CD14-positive monocyte (primary cell): ENCODE data around the gene TKTL1. TPM values are rescaled to one million over a fixed set of nuclear protein-coding genes. Genes with fewer than 3 reads are reported as not detected.

ENCODE experiments used
- DNase-seq, 3 donors: peaks; one replicate each; pipeline ENCODE4 v3.0.0-alpha.2; 2011 to 2022
- H2AFZ ChIP-seq: 2 replicates; pipeline ENCODE4 v1.6.0; 2012; ENCODE audit warnings: mild to moderate bottlenecking, low read depth, low read length, inconsistent platforms; ENCODE audit not compliant: insufficient read depth, poor library complexity, severe bottlenecking
- H3K27ac ChIP-seq, 2 donors: 1 replicate in 1 of 2; 2 replicates in 1 of 2; pipeline ENCODE4 v1.5.1; 2012 to 2013; ENCODE audit warnings: low read length in 2 of 2, control low read depth in 1 of 2, inconsistent platforms in 1 of 2, low read depth in 1 of 2, mild to moderate bottlenecking in 1 of 2
- H3K27me3 ChIP-seq, 2 donors: one replicate each; pipeline versions ENCODE4 v1.6.0 to v1.6.1; 2011 to 2013; ENCODE audit warnings: low read length in 2 of 2; ENCODE audit not compliant: control insufficient read depth in 2 of 2, insufficient read depth in 2 of 2
- H3K36me3 ChIP-seq, 2 donors: replicated peaks in 1 of 2; 1 replicate in 1 of 2; 2 replicates in 1 of 2; pipeline versions ENCODE4 v1.5.1 to v1.6.1; 2012 to 2013; ENCODE audit warnings: low read length in 2 of 2, control low read depth in 1 of 2, inconsistent platforms in 1 of 2, mild to moderate bottlenecking in 1 of 2; ENCODE audit not compliant: insufficient read depth in 2 of 2, control insufficient read depth in 1 of 2
- H3K4me1 ChIP-seq, 2 donors: 1 replicate in 1 of 2; 2 replicates in 1 of 2; pipeline versions ENCODE4 v1.5.1 to v1.6.1; 2012 to 2013; ENCODE audit warnings: low read length in 2 of 2, control low read depth in 1 of 2, inconsistent platforms in 1 of 2, mild to moderate bottlenecking in 1 of 2, moderate library complexity in 1 of 2; ENCODE audit not compliant: insufficient read depth in 2 of 2, control insufficient read depth in 1 of 2
- H3K4me2 ChIP-seq: replicated peaks from 2 replicates; pipeline ENCODE3; 2012; ENCODE audit warnings: low read length, moderate library complexity, mild to moderate bottlenecking; ENCODE audit not compliant: poor library complexity, severe bottlenecking; ENCODE audit errors: extremely low read depth
- H3K4me3 ChIP-seq, 3 experiments: fragments of 200-600 bp in 1 of 3; sonication (generic) in 1 of 3; replicated peaks in 1 of 3; 1 replicate in 2 of 3; 2 replicates in 1 of 3; pipeline ENCODE4 v1.5.1; 2011 to 2013; ENCODE audit warnings: low read length in 3 of 3, mild to moderate bottlenecking in 3 of 3, control low read depth in 2 of 3, low read depth in 2 of 3, inconsistent platforms in 1 of 3, moderate library complexity in 1 of 3
- H3K79me2 ChIP-seq: 2 replicates; pipeline ENCODE4 v1.6.0; 2012; ENCODE audit warnings: mild to moderate bottlenecking, control low read depth, inconsistent platforms, low read length, moderate library complexity; ENCODE audit not compliant: insufficient read depth
- H3K9ac ChIP-seq: 2 replicates; pipeline ENCODE4 v1.6.0; 2017; ENCODE audit warnings: low read length, mild to moderate bottlenecking; ENCODE audit not compliant: insufficient read depth, poor library complexity, severe bottlenecking
- H3K9me3 ChIP-seq, 2 donors: replicated peaks in 1 of 2; 1 replicate in 1 of 2; 2 replicates in 1 of 2; pipeline versions ENCODE4 v1.5.1 to v1.6.1; 2012 to 2013; ENCODE audit warnings: low read length in 2 of 2, control low read depth in 1 of 2; ENCODE audit not compliant: control insufficient read depth in 1 of 2, insufficient read depth in 1 of 2
- H4K20me1 ChIP-seq: 2 replicates; pipeline ENCODE4 v1.6.0; 2012; ENCODE audit warnings: mild to moderate bottlenecking, low read length, control low read depth, moderate library complexity; ENCODE audit not compliant: insufficient read depth
- H3K27ac Mint-ChIP-seq, 7 donors: one replicate each; pipeline ENCODE4 v1.8.0; 2020; ENCODE audit warnings: mild to moderate bottlenecking in 7 of 7, mixed read lengths in 7 of 7, moderate library complexity in 6 of 7, inconsistent platforms in 2 of 7
- H3K27me3 Mint-ChIP-seq, 3 donors: one replicate each; pipeline ENCODE4 v1.8.0; 2021 to 2022; ENCODE audit warnings: low read depth in 3 of 3, mild to moderate bottlenecking in 3 of 3, mixed read lengths in 3 of 3, moderate library complexity in 3 of 3, inconsistent platforms in 1 of 3
- H3K36me3 Mint-ChIP-seq, 2 donors: one replicate each; pipeline ENCODE4 v1.8.0; 2020; ENCODE audit warnings: mixed read lengths in 2 of 2, inconsistent platforms in 1 of 2, mild to moderate bottlenecking in 1 of 2
- H3K4me1 Mint-ChIP-seq: one replicate; pipeline ENCODE4 v1.8.0; 2020; ENCODE audit warnings: mild to moderate bottlenecking, mixed read lengths
- H3K4me3 Mint-ChIP-seq, 2 donors: one replicate each; pipeline ENCODE4 v1.8.0; 2020; ENCODE audit warnings: mild to moderate bottlenecking in 2 of 2, mixed read lengths in 2 of 2, moderate library complexity in 1 of 2
- H3K9me3 Mint-ChIP-seq, 7 donors: one replicate each; pipeline ENCODE4 v1.8.0; 2020 to 2022; ENCODE audit warnings: mixed read lengths in 7 of 7, mild to moderate bottlenecking in 6 of 7, moderate library complexity in 6 of 7, inconsistent platforms in 2 of 7
- WGBS: methylation state at CpG from one replicate; pipeline ENCODE4 v1.1.5; 2013; ENCODE audit warnings: missing lambda C conversion rate; ENCODE audit not compliant: insufficient coverage; 5-methylcytosine and 5-hydroxymethylcytosine counted together
- intact Hi-C, 2 donors: fragments of 100-400 bp; cut with micrococcal nuclease; formaldehyde crosslinking; loops; one replicate each; pipeline versions ENCODE4 v1.15.0 to v1.15.1; 2023
- polyA plus RNA-seq, 3 donors: library from polyadenylated mRNA; depleted of rRNA in 1 of 3; unstranded in 2 of 3; stranded (reverse) in 1 of 3; fragments of 300-500 nt in 2 of 3; fragments of >200 nt in 1 of 3; fragmentation: Illumina TruSeq in 2 of 3; gene quantifications; 1 replicate in 2 of 3; 2 replicates in 1 of 3; pipeline ENCODE4 v1.2.3, GENCODE V29; 2012 to 2021
- TF ChIP-seq, protein P1 (sequence below): fragments of 200-600 bp; IDR thresholded peaks from one replicate; pipeline ENCODE4 v1.8.0; 2022; ENCODE audit warnings: antibody characterized with exemption, mild to moderate bottlenecking

TKTL1 gene
- polyA plus RNA-seq, 3 donors: 0.20 to 1.3 (median 0.60) TPM

DNA sequence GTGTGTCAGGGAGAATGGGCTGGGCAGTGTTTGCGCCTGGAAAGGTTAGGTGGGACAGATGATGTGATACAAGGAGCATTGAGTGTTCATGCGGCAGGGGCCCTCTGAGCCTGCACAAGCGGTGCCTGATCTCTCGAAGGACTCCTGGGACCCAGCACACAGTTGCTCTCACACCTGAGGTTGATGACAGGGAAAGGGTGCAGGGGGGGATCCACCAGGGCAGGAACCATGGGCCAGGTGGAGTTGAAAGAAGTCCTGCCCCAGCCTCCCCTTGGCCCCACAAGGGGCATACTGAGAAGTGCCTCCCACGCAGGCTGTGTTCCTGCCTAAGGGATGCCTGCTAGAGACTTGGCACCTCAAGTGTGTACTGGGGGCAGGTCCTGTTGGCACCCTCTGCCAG is 33.1 kb downstream of the TKTL1 start:
- DNase-seq: no peak
- H3K4me3 Mint-ChIP-seq: no peak overlapping the region
- Histone ChIP-seq H3K4me1 (peaks cover 18 to 22% of the 10 kb centered on the region in 2 donors), H3K4me3 (no peak overlapping the region), H3K9me3 (no peaks in the 10 kb centered on the region), H3K4me2 (no peak overlapping the region), H3K9ac (no peak overlapping the region), H3K27ac (no peak overlapping the region), H2AFZ (no peak overlapping the region), H4K20me1 (no peaks in the 10 kb centered on the region), H3K27me3 (peaks cover 0 to 3% of the 10 kb centered on the region in 2 donors), H3K79me2 (no peaks in the 10 kb centered on the region), H3K36me3 (no peaks in the 10 kb centered on the region)
- H3K36me3 Mint-ChIP-seq: no peaks in the 10 kb centered on the region
- H3K27ac Mint-ChIP-seq: no peak overlapping the region
- peaks cover 2 to 23% (median 8%) of the 10 kb centered on the region in 3 donors for H3K27me3 Mint-ChIP-seq
- H3K4me1 Mint-ChIP-seq: peaks cover 27% of the 10 kb centered on the region
- WGBS: 100% methylated on average over 4 of the region's 5 CpGs
- peaks cover 0 to under 1% (median 0%) of the 10 kb centered on the region in 7 donors for H3K9me3 Mint-ChIP-seq
- intact Hi-C loops: no loop called here
- TF ChIP-seq, protein P1, sequence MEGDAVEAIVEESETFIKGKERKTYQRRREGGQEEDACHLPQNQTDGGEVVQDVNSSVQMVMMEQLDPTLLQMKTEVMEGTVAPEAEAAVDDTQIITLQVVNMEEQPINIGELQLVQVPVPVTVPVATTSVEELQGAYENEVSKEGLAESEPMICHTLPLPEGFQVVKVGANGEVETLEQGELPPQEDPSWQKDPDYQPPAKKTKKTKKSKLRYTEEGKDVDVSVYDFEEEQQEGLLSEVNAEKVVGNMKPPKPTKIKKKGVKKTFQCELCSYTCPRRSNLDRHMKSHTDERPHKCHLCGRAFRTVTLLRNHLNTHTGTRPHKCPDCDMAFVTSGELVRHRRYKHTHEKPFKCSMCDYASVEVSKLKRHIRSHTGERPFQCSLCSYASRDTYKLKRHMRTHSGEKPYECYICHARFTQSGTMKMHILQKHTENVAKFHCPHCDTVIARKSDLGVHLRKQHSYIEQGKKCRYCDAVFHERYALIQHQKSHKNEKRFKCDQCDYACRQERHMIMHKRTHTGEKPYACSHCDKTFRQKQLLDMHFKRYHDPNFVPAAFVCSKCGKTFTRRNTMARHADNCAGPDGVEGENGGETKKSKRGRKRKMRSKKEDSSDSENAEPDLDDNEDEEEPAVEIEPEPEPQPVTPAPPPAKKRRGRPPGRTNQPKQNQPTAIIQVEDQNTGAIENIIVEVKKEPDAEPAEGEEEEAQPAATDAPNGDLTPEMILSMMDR: no peak

DNA sequence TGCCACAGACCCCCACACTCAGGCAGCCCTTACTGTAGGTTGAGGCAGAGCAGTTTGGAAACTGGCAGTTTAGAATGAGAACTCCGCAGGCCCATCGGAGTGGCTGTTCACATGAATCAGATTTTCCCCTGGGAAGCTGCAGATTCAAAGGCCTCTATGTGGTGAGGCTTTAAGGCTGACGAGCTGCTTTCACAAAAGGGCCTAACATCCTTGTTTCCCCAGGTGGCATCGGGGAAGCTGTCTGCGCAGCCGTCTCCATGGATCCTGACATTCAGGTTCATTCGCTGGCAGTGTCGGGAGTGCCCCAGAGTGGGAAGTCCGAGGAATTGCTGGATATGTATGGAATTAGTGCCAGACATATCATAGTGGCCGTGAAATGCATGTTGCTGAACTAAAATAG is 33.7 kb downstream of the TKTL1 start:
- Mint-ChIP-seq H3K27me3 (peaks cover 2 to 23% (median 6%) of the 10 kb centered on the region in 3 donors), H3K27ac (no peak overlapping the region), H3K4me3 (no peak overlapping the region), H3K4me1 (peaks cover 33% of the 10 kb centered on the region), H3K9me3 (peaks cover 0 to 3% (median 0%) of the 10 kb centered on the region in 7 donors), H3K36me3 (no peaks in the 10 kb centered on the region)
- H3K27ac ChIP-seq: no peak overlapping the region
- peaks cover 0 to 3% of the 10 kb centered on the region in 2 donors for H3K27me3 ChIP-seq
- no peaks in the 10 kb centered on the region for H3K9me3 ChIP-seq
- WGBS: 100% methylated on average over 1 of the region's 10 CpGs
- intact Hi-C loops: no loop called here
- H3K4me3 ChIP-seq: no peak overlapping the region
- no peaks in the 10 kb centered on the region for H3K36me3 ChIP-seq
- no peak overlapping the region for H3K9ac ChIP-seq
- peaks cover 24 to 29% of the 10 kb centered on the region in 2 donors for H3K4me1 ChIP-seq
- DNase-seq: no peak
- no peak overlapping the region for H2AFZ ChIP-seq
- H3K4me2 ChIP-seq: no peak overlapping the region
- no peaks in the 10 kb centered on the region for H3K79me2 ChIP-seq
- TF ChIP-seq, protein P1: no peak
- no peaks in the 10 kb centered on the region for H4K20me1 ChIP-seq
